HepG2 (cell line): ENCODE results near the gene PRMT6. TPM values are rescaled to one million over a fixed set of nuclear protein-coding genes. Genes with fewer than 3 reads are reported as not detected.

Experiments used
- ATAC-seq: fragments of 200-7000 bp; cut with Tn5 transposase; 3 replicates; pipeline ENCODE4 v1.9.1; 2020; ENCODE audit warnings: mild to moderate bottlenecking, moderate library complexity
- BruUV-seq: library from RNA; stranded (reverse); fragments of 400-500 nt; replicated peaks from 2 replicates; lab custom pipeline; 2021; lab: Mats Ljungman, UMichigan
- CTCF ChIA-PET: fragments of 300-600 bp; formaldehyde crosslinking; extraction: SDS; loops from one replicate; lab custom pipeline; 2021; ENCODE audit warnings: low total read pairs, inconsistent platforms, low intra/inter-chr PET ratio; lab: Yijun Ruan, JAX
- POLR2A ChIA-PET: fragments of 350-600 bp; sonication (Branson Sonifier 250); formaldehyde crosslinking; loops from one replicate; lab custom pipeline; 2020; ENCODE audit warnings: antibody characterized with exemption, inconsistent platforms; lab: Yijun Ruan, JAX
- DNase-seq: peaks from one replicate; pipeline ENCODE4 v3.0.0-alpha.2; 2015; ENCODE audit warnings: low spot score
- FAIRE-seq: peaks from 3 replicates; lab custom pipeline; 2011; peaks lifted over from hg19 to GRCh38; lab: Jason Lieb, UNC
- H2AFZ ChIP-seq: one replicate; pipeline ENCODE4 v1.6.1; 2011; ENCODE audit warnings: low read length, inconsistent platforms
- H3K27ac ChIP-seq: fragments of 300-600 bp; 3 replicates; pipeline ENCODE4 v1.8.0; 2011; ENCODE audit warnings: mixed run types, mild to moderate bottlenecking, mixed read lengths, low read length, inconsistent platforms; ENCODE audit not compliant: insufficient read depth; ENCODE audit errors: extremely low read length
- H3K27me3 ChIP-seq, 2 experiments: fragments of 200-600 bp in 1 of 2; 2 replicates in 1 of 2; 3 replicates in 1 of 2; pipeline versions ENCODE4 v1.6.0 to v1.8.0; 2011; ENCODE audit warnings: low read length in 2 of 2, mild to moderate bottlenecking in 2 of 2, moderate library complexity in 2 of 2, inconsistent platforms in 1 of 2; ENCODE audit not compliant: insufficient read depth in 2 of 2, control insufficient read depth in 1 of 2
- H3K36me3 ChIP-seq, 2 experiments: fragments of 200-600 bp in 1 of 2; replicated peaks in 1 of 2; 2 replicates in 1 of 2; 3 replicates in 1 of 2; pipeline versions ENCODE4 v1.5.1 to v1.8.0; 2011; ENCODE audit warnings: low read length in 2 of 2, inconsistent platforms in 1 of 2; ENCODE audit not compliant: insufficient read depth in 2 of 2, control insufficient read depth in 1 of 2
- H3K4me1 ChIP-seq: 2 replicates; pipeline ENCODE4 v1.5.1; 2012; ENCODE audit warnings: low read length, inconsistent platforms; ENCODE audit not compliant: insufficient read depth
- H3K4me2 ChIP-seq: 2 replicates; pipeline ENCODE4 v1.6.0; 2011; ENCODE audit warnings: low read depth, low read length, inconsistent platforms
- H3K4me3 ChIP-seq, 3 experiments: fragments of 200-600 bp in 1 of 3; sonication (generic), shearing (Covaris generic) in 1 of 3; replicated peaks in 1 of 3; 2 replicates each; pipeline ENCODE4 v1.5.1; 2011 to 2016; ENCODE audit warnings: low read length in 3 of 3, inconsistent platforms in 2 of 3, low read depth in 2 of 3, mild to moderate bottlenecking in 2 of 3, control low read depth in 1 of 3, mixed read lengths in 1 of 3; ENCODE audit not compliant: insufficient read depth in 1 of 3
- H3K79me2 ChIP-seq: one replicate; pipeline ENCODE4 v1.6.1; 2011; ENCODE audit warnings: low read length, inconsistent platforms; ENCODE audit not compliant: insufficient read depth
- H3K9ac ChIP-seq: 2 replicates; pipeline ENCODE4 v1.6.0; 2011; ENCODE audit warnings: mild to moderate bottlenecking, low read depth, low read length, inconsistent platforms; ENCODE audit not compliant: insufficient read depth
- H3K9me3 ChIP-seq: 2 replicates; pipeline ENCODE4 v1.5.1; 2012; ENCODE audit warnings: mild to moderate bottlenecking, low read length
- H4K20me1 ChIP-seq: 2 replicates; pipeline ENCODE4 v1.6.0; 2011; ENCODE audit warnings: inconsistent platforms, mild to moderate bottlenecking, low read length, moderate library complexity; ENCODE audit not compliant: insufficient read depth
- CREBL2 ChIP-seq: sonication (generic); formaldehyde crosslinking; IDR thresholded peaks from 2 replicates; pipeline ENCODE4 v1.8.1; 2023; ENCODE audit warnings: missing genetic modification reagents, mild to moderate bottlenecking, borderline replicate concordance
- SALL2 ChIP-seq: sonication (generic); formaldehyde crosslinking; IDR thresholded peaks from 2 replicates; pipeline ENCODE4 v1.8.1; 2023; ENCODE audit warnings: mild to moderate bottlenecking, missing genetic modification reagents, inconsistent platforms
- ZNF136 ChIP-seq: sonication (generic); formaldehyde crosslinking; IDR thresholded peaks from 2 replicates; pipeline ENCODE4 v1.8.1; 2022; ENCODE audit warnings: low read depth, mild to moderate bottlenecking, moderate library complexity, missing genetic modification reagents
- ZNF530 ChIP-seq: sonication (generic); formaldehyde crosslinking; IDR thresholded peaks from 2 replicates; pipeline ENCODE4 v1.5.0; 2020; ENCODE audit warnings: low read depth, mild to moderate bottlenecking, missing genetic modification reagents
- ZNF703 ChIP-seq: sonication (generic); formaldehyde crosslinking; IDR thresholded peaks from 2 replicates; pipeline ENCODE4 v1.5.1; 2020; ENCODE audit warnings: missing genetic modification reagents, mild to moderate bottlenecking, moderate library complexity, borderline replicate concordance
- WGBS: methylation state at CpG from one replicate; pipeline ENCODE4 v1.1.6; 2017; ENCODE audit warnings: low lambda C conversion rate; 5-methylcytosine and 5-hydroxymethylcytosine counted together
- in situ Hi-C: cut with HindIII; loops from 2 replicates; pipeline ENCODE4 v1.10.0; 2017; ENCODE audit warnings: low pct_unique_long_range_greater_than_20kb; ENCODE audit not compliant: extremely low pct_ligation_motif_present
- intact Hi-C: fragments of 100-400 bp; cut with micrococcal nuclease; formaldehyde crosslinking; loops from one replicate; pipeline ENCODE4 v1.10.0; 2022; ENCODE audit not compliant: unreplicated experiment
- polyA plus RNA-seq, 8 experiments: library from polyadenylated mRNA; depleted of rRNA in 3 of 8; stranded (reverse) in 7 of 8; unstranded in 1 of 8; fragments of >200 nt; fragmentation: Illumina TruSeq in 4 of 8; extraction: Trizol in 4 of 8; gene quantifications; 2 replicates each; pipeline versions ENCODE4 v1.2.1 to v1.2.3, GENCODE V29; 2011 to 2016; ENCODE audit warnings: low read depth in 4 of 8, missing spikeins in 1 of 8, mixed read lengths in 1 of 8; ENCODE audit not compliant: insufficient read depth in 1 of 8
- total RNA-seq, 5 experiments: library from RNA; depleted of rRNA; stranded (reverse); fragments of >200 nt; fragmentation: Illumina TruSeq; extraction: Trizol; gene quantifications; 2 replicates each; pipeline ENCODE4 v1.2.3, GENCODE V29; 2016; ENCODE audit warnings: low read depth in 1 of 5
- TF ChIP-seq, protein P1 (sequence below): sonication (generic); formaldehyde crosslinking; IDR thresholded peaks from 2 replicates; pipeline ENCODE4; 2020; ENCODE audit warnings: missing genetic modification reagents, mild to moderate bottlenecking, borderline replicate concordance

Gene PRMT6
- total and polyA plus RNA-seq, 2 of the 13 experiments (the other 11 are each of a cell fraction or from before 2014, with no cell fraction given) = 8.1 to 15.8 TPM

DNA sequence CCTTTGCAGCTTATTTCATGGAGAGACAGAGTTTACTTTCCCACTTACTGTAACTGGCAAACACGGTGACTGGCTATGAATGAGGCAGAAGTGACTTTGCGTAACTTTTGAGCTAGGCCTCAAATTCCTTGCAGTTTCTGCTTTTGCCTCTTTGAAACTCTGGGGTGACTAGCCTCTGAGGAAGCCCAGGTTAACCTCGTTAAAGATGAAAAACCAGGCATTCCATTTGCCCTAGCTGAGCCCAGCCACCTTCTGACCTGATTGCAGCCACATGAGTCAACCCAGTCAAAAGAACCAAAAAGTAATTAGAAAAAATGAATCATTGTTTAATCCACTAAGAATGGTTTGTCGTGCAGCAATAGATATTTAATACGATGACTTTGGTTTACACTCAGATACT, 20.4 kb downstream of the PRMT6 start:
- POLR2A ChIA-PET = no interaction called here
- Histone ChIP-seq H3K4me3 (no peak overlapping the region), H3K79me2 (no peaks in the 10 kb centered on the region), H3K4me1 (no peaks in the 10 kb centered on the region), H3K36me3 (no peaks in the 10 kb centered on the region), H3K27ac (no peak overlapping the region), H2AFZ (no peak overlapping the region), H3K4me2 (no peak overlapping the region), H4K20me1 (no peaks in the 10 kb centered on the region), H3K9ac (no peak overlapping the region)
- WGBS = 4% methylated on average over 5 of the region's 5 CpGs
- FAIRE-seq (no peak), DNase-seq (no peak)
- in situ Hi-C loops (no loop called here), intact Hi-C loops (no loop called here)
- BruUV-seq = no TSS peak
- CTCF ChIA-PET = no interaction called here
- TF ChIP-seq ZNF136 (CRISPR knock-in tag) (no peak), SALL2 (CRISPR knock-in tag) (no peak), CREBL2 (CRISPR knock-in tag) (no peak)
- TF ChIP-seq, protein P1, sequence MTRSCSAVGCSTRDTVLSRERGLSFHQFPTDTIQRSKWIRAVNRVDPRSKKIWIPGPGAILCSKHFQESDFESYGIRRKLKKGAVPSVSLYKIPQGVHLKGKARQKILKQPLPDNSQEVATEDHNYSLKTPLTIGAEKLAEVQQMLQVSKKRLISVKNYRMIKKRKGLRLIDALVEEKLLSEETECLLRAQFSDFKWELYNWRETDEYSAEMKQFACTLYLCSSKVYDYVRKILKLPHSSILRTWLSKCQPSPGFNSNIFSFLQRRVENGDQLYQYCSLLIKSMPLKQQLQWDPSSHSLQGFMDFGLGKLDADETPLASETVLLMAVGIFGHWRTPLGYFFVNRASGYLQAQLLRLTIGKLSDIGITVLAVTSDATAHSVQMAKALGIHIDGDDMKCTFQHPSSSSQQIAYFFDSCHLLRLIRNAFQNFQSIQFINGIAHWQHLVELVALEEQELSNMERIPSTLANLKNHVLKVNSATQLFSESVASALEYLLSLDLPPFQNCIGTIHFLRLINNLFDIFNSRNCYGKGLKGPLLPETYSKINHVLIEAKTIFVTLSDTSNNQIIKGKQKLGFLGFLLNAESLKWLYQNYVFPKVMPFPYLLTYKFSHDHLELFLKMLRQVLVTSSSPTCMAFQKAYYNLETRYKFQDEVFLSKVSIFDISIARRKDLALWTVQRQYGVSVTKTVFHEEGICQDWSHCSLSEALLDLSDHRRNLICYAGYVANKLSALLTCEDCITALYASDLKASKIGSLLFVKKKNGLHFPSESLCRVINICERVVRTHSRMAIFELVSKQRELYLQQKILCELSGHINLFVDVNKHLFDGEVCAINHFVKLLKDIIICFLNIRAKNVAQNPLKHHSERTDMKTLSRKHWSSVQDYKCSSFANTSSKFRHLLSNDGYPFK (CRISPR knock-in tag) = no peak
- TF ChIP-seq, all 625 proteins: peak for 0
- no peak for ATAC-seq
- H3K9me3 ChIP-seq = no peaks in the 10 kb centered on the region
- H3K27me3 ChIP-seq = no peaks in the 10 kb centered on the region

- H3K27me3 ChIP-seq = no peaks in the 10 kb centered on the region
- TF ChIP-seq ZNF703 (CRISPR knock-in tag) (no peak), ZNF530 (CRISPR knock-in tag) (no peak)
- intact Hi-C loops (no loop called here), in situ Hi-C loops (no loop called here)
- H4K20me1 ChIP-seq = no peaks in the 10 kb centered on the region
- BruUV-seq = no TSS peak
- H3K4me2 ChIP-seq = no peak overlapping the region
- H3K9ac ChIP-seq = no peak overlapping the region
- H3K4me1 ChIP-seq = no peaks in the 10 kb centered on the region
- H3K9me3 ChIP-seq = peaks cover 5% of the 10 kb centered on the region; the same call in 1 of the 2 replicates
- DNase-seq (no peak), ATAC-seq (no peak), FAIRE-seq (no peak)
- no peak overlapping the region for H3K4me3 ChIP-seq
- 4% methylated on average over 1 of the region's 1 CpG for WGBS
- no peaks in the 10 kb centered on the region for H3K79me2 ChIP-seq
- no peak overlapping the region for H2AFZ ChIP-seq
- ChIA-PET POLR2A (no interaction called here), CTCF (no interaction called here)
- H3K27ac ChIP-seq = no peak overlapping the region
- no peaks in the 10 kb centered on the region for H3K36me3 ChIP-seq
Observed at GRCh38 chr1:107079249-107079648, 22.8 kb downstream of the PRMT6 start.
